SK-N-MC (cell line): Measurements from ENCODE around the gene PARVB.

ENCODE experiments used
- EZH2 ChIP-seq: fragments of 200-600 bp; sonication (generic); IDR thresholded peaks from one replicate; pipeline ENCODE4 v1.6.1; 2017; ENCODE audit warnings: antibody characterized with exemption
- POLR2AphosphoS5 ChIP-seq: IDR thresholded peaks from 2 replicates; pipeline ENCODE4 v1.6.1; 2012; ENCODE audit warnings: mild to moderate bottlenecking, low read depth, low read length, borderline replicate concordance

GRCh38 chr22:43995798-43996169, 28.3 kb upstream of the PARVB start:
- TF ChIP-seq EZH2 (no peak), POLR2AphosphoS5 (no peak)
